H9 (cell line): Measurements from ENCODE around the gene MTFMT. TPM values are rescaled to one million over a fixed set of nuclear protein-coding genes. Genes with fewer than 3 reads are reported as not detected.

Source experiments
- DNase-seq: peaks from one replicate; pipeline ENCODE4 v3.0.0-alpha.2; 2017
- H2AFZ ChIP-seq: one replicate; pipeline ENCODE4 v1.6.1; 2013; ENCODE audit warnings: mild to moderate bottlenecking, low read length, control low read depth, moderate library complexity
- H2AK5ac ChIP-seq: 2 replicates; pipeline ENCODE4 v1.6.1; 2013; ENCODE audit warnings: low read length, control low read depth, mixed read lengths; ENCODE audit not compliant: insufficient read length
- H2BK120ac ChIP-seq: one replicate; pipeline ENCODE4 v1.6.1; 2013; ENCODE audit warnings: low read depth, mild to moderate bottlenecking, low read length, control low read depth, inconsistent platforms; ENCODE audit not compliant: poor library complexity, severe bottlenecking
- H2BK12ac ChIP-seq: 2 replicates; pipeline ENCODE4 v1.6.1; 2013; ENCODE audit warnings: low read length, control low read depth, mixed read lengths, low read depth; ENCODE audit not compliant: insufficient read length
- H2BK15ac ChIP-seq: 2 replicates; pipeline ENCODE4 v1.6.1; 2013; ENCODE audit warnings: low read depth, low read length, control low read depth
- H2BK20ac ChIP-seq: one replicate; pipeline ENCODE4 v1.6.1; 2013; ENCODE audit warnings: low read depth, mild to moderate bottlenecking, low read length, control low read depth, inconsistent platforms; ENCODE audit not compliant: poor library complexity, severe bottlenecking
- H2BK5ac ChIP-seq: 2 replicates; pipeline ENCODE4 v1.6.1; 2013; ENCODE audit warnings: low read length, control low read depth, mixed read lengths; ENCODE audit not compliant: insufficient read length
- H3K14ac ChIP-seq: 2 replicates; pipeline ENCODE4 v1.6.1; 2013; ENCODE audit warnings: low read length, control low read depth; ENCODE audit not compliant: insufficient read depth
- H3K18ac ChIP-seq: 2 replicates; pipeline ENCODE4 v1.6.1; 2013; ENCODE audit warnings: low read depth, mild to moderate bottlenecking, mixed read lengths, low read length, control low read depth; ENCODE audit not compliant: insufficient read length
- H3K23ac ChIP-seq: 2 replicates; pipeline ENCODE4 v1.6.1; 2013; ENCODE audit warnings: low read length, control low read depth, mixed read lengths, low read depth; ENCODE audit not compliant: insufficient read length
- H3K23me2 ChIP-seq: 2 replicates; pipeline ENCODE4 v1.6.1; 2013; ENCODE audit warnings: low read depth, mild to moderate bottlenecking, mixed read lengths, low read length, control low read depth; ENCODE audit not compliant: insufficient read length, poor library complexity, severe bottlenecking
- H3K27ac ChIP-seq: 2 replicates; pipeline ENCODE4 v1.5.1; 2013; ENCODE audit warnings: low read length, control low read depth, mixed read lengths, low read depth; ENCODE audit not compliant: insufficient read length
- H3K27me3 ChIP-seq: 2 replicates; pipeline ENCODE4 v1.6.1; 2013; ENCODE audit warnings: low read length, control low read depth, inconsistent platforms; ENCODE audit not compliant: insufficient read depth
- H3K4ac ChIP-seq: 2 replicates; pipeline ENCODE4 v1.6.1; 2013; ENCODE audit warnings: low read depth, mild to moderate bottlenecking, control low read depth, inconsistent platforms, low read length, moderate library complexity
- H3K4me1 ChIP-seq: 2 replicates; pipeline ENCODE4 v1.6.1; 2013; ENCODE audit warnings: low read length, control low read depth, inconsistent platforms; ENCODE audit not compliant: insufficient read depth
- H3K4me2 ChIP-seq: 2 replicates; pipeline ENCODE4 v1.6.1; 2013; ENCODE audit warnings: low read length, control low read depth, mixed read lengths; ENCODE audit not compliant: insufficient read length, insufficient read depth
- H3K56ac ChIP-seq: 2 replicates; pipeline ENCODE4 v1.6.1; 2013; ENCODE audit warnings: low read depth, mild to moderate bottlenecking, mixed read lengths, low read length, control low read depth; ENCODE audit not compliant: insufficient read length
- H3K79me1 ChIP-seq: 2 replicates; pipeline ENCODE4 v1.6.1; 2013; ENCODE audit warnings: low read depth, mild to moderate bottlenecking, moderate library complexity, low read length, control low read depth, inconsistent platforms; ENCODE audit not compliant: insufficient read depth, poor library complexity, severe bottlenecking
- H3K79me2 ChIP-seq: 2 replicates; pipeline ENCODE4 v1.6.1; 2013; ENCODE audit warnings: low read length, control low read depth, inconsistent platforms; ENCODE audit not compliant: insufficient read depth
- H3K9ac ChIP-seq: 2 replicates; pipeline ENCODE4 v1.6.1; 2013; ENCODE audit warnings: low read length, control low read depth, mixed read lengths; ENCODE audit not compliant: insufficient read length; ENCODE audit errors: extremely low read depth
- H3K9me3 ChIP-seq: one replicate; pipeline ENCODE4 v1.6.1; 2013; ENCODE audit warnings: low read depth, low read length, inconsistent platforms; ENCODE audit not compliant: control insufficient read depth
- H3T11ph ChIP-seq: one replicate; pipeline ENCODE4 v1.6.1; 2013; ENCODE audit warnings: mild to moderate bottlenecking, low read length, control low read depth, inconsistent platforms
- H4K20me1 ChIP-seq: one replicate; pipeline ENCODE4 v1.6.1; 2013; ENCODE audit not compliant: control insufficient read depth, insufficient read length, insufficient read depth
- H4K5ac ChIP-seq: 2 replicates; pipeline ENCODE4 v1.6.1; 2013; ENCODE audit warnings: low read depth, mild to moderate bottlenecking, mixed read lengths, low read length, control low read depth; ENCODE audit not compliant: insufficient read length
- H4K8ac ChIP-seq: replicated peaks from 2 replicates; pipeline ENCODE4 v1.6.1; 2013; ENCODE audit warnings: low read length, control low read depth, mixed read lengths, low read depth; ENCODE audit not compliant: insufficient read length
- H4K91ac ChIP-seq: 2 replicates; pipeline ENCODE4 v1.6.1; 2013; ENCODE audit warnings: low read depth, mild to moderate bottlenecking, moderate library complexity, mixed read lengths, low read length, control low read depth; ENCODE audit not compliant: insufficient read length
- H3K27ac Mint-ChIP-seq, 3 experiments: 2 replicates in 2 of 3; 3 replicates in 1 of 3; pipeline ENCODE4 v1.8.0; 2020 to 2021; ENCODE audit warnings: mixed read lengths in 3 of 3, mild to moderate bottlenecking in 1 of 3, moderate library complexity in 1 of 3
- H3K27me3 Mint-ChIP-seq: 2 replicates; pipeline ENCODE4 v1.8.0; 2021; ENCODE audit warnings: low read depth, mild to moderate bottlenecking, moderate library complexity, mixed read lengths
- H3K36me3 Mint-ChIP-seq, 3 experiments: 2 replicates in 2 of 3; 3 replicates in 1 of 3; pipeline ENCODE4 v1.8.0; 2020 to 2021; ENCODE audit warnings: low read depth in 3 of 3, mixed read lengths in 3 of 3; ENCODE audit not compliant: insufficient read depth in 1 of 3
- H3K4me1 Mint-ChIP-seq, 2 experiments: 2 replicates each; pipeline ENCODE4 v1.8.0; 2020; ENCODE audit warnings: mixed read lengths in 2 of 2
- H3K4me3 Mint-ChIP-seq, 2 experiments: 2 replicates in 1 of 2; 3 replicates in 1 of 2; pipeline ENCODE4 v1.8.0; 2020 to 2021; ENCODE audit warnings: mild to moderate bottlenecking in 2 of 2, mixed read lengths in 2 of 2, moderate library complexity in 1 of 2
- H3K9me3 Mint-ChIP-seq, 2 experiments: 2 replicates in 1 of 2; 3 replicates in 1 of 2; pipeline ENCODE4 v1.8.0; 2020; ENCODE audit warnings: mild to moderate bottlenecking in 2 of 2, mixed read lengths in 2 of 2, moderate library complexity in 1 of 2
- WGBS: extraction: QIAGEN DNeasy Blood & Tissue Kit; methylation state at CpG from one replicate; pipeline ENCODE4 v1.1.7; 2013; ENCODE audit warnings: missing lambda C conversion rate, low lambda C conversion rate, mixed read lengths; ENCODE audit not compliant: insufficient read length; ENCODE audit errors: extremely low coverage; 5-methylcytosine and 5-hydroxymethylcytosine counted together
- total RNA-seq: library from RNA; stranded (reverse); gene quantifications from 2 replicates; pipeline ENCODE4 v1.2.1, GENCODE V29; 2021
- TF ChIP-seq, protein P1 (sequence below): fragments of 200-600 bp; sonication (generic); conservative IDR thresholded peaks from 3 replicates; pipeline ENCODE4 v1.8.0; 2021; ENCODE audit warnings: antibody characterized with exemption, mild to moderate bottlenecking

MTFMT gene
- total RNA-seq, 1 experiment from 2014 or later = 16.0 TPM

DNA sequence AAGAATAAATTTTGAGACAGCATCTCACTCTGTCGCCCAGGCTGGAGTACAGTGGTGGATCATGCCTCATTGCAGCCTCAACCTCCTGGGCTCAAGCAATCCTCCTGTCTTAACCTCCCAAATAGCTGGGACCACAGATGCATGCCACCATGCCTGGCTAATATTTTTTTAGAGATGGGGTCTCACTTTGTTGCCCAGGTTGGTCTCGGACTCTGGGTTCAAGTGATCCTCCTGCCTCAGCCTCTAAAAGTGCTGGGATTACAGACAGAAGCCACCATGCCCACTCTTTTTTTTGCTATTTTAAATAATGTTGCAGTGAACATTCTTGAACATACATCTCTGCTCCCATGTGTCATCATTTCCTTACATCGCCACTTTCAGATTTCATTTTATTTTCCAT is 9.0 kb upstream of the MTFMT start:
- no peak overlapping the region for H2AK5ac ChIP-seq
- no peak overlapping the region for H3K23ac ChIP-seq
- H2BK12ac ChIP-seq = no peak overlapping the region
- H3K27ac ChIP-seq = no peak overlapping the region
- H4K5ac ChIP-seq = no peak overlapping the region
- H3K23me2 ChIP-seq = no peaks in the 10 kb centered on the region
- no peak overlapping the region for H4K91ac ChIP-seq
- WGBS = no CpG with 5 or more reads among the region's 3 CpGs
- DNase-seq = no peak
- no peak overlapping the region for H2BK20ac ChIP-seq
- no peak overlapping the region for H3K9ac ChIP-seq
- no peak overlapping the region for H2AFZ ChIP-seq
- no peak overlapping the region for H3K4me2 ChIP-seq
- no peaks in the 10 kb centered on the region for H3K79me2 ChIP-seq
- no peak overlapping the region for H3K14ac ChIP-seq
- H3K18ac ChIP-seq = no peak overlapping the region
- Mint-ChIP-seq H3K4me1 (no peaks in the 10 kb centered on the region; a peak in 1 of 4 replicates), H3K27me3 (peaks cover 5% of the 10 kb centered on the region; the same call in 1 of the 2 replicates), H3K4me3 (no peak overlapping the region), H3K27ac (no peak overlapping the region), H3K36me3 (no peaks in the 10 kb centered on the region), H3K9me3 (no peaks in the 10 kb centered on the region)
- H4K20me1 ChIP-seq = no peaks in the 10 kb centered on the region
- H2BK120ac ChIP-seq = no peak overlapping the region
- H3T11ph ChIP-seq = no peak overlapping the region
- H2BK15ac ChIP-seq = no peak overlapping the region
- H3K56ac ChIP-seq = no peak overlapping the region
- no peaks in the 10 kb centered on the region for H3K27me3 ChIP-seq
- no peaks in the 10 kb centered on the region for H3K79me1 ChIP-seq
- no peak overlapping the region for H3K4ac ChIP-seq
- no peaks in the 10 kb centered on the region for H3K4me1 ChIP-seq
- no peaks in the 10 kb centered on the region for H3K9me3 ChIP-seq
- no peak overlapping the region for H4K8ac ChIP-seq
- no peak overlapping the region for H2BK5ac ChIP-seq
- TF ChIP-seq, protein P1, sequence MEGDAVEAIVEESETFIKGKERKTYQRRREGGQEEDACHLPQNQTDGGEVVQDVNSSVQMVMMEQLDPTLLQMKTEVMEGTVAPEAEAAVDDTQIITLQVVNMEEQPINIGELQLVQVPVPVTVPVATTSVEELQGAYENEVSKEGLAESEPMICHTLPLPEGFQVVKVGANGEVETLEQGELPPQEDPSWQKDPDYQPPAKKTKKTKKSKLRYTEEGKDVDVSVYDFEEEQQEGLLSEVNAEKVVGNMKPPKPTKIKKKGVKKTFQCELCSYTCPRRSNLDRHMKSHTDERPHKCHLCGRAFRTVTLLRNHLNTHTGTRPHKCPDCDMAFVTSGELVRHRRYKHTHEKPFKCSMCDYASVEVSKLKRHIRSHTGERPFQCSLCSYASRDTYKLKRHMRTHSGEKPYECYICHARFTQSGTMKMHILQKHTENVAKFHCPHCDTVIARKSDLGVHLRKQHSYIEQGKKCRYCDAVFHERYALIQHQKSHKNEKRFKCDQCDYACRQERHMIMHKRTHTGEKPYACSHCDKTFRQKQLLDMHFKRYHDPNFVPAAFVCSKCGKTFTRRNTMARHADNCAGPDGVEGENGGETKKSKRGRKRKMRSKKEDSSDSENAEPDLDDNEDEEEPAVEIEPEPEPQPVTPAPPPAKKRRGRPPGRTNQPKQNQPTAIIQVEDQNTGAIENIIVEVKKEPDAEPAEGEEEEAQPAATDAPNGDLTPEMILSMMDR = no peak
